CD8-positive, alpha-beta memory T cell (primary cell): ENCODE results near the gene SSH2. TPM values are rescaled to one million over a fixed set of nuclear protein-coding genes. Genes with fewer than 3 reads are reported as not detected.
"Not testable (repeated sequence)": the region's sequence is repeated elsewhere in the genome, so short reads cannot be mapped to it uniquely, and the experiment has no call there.

Source experiments
- CTCF ChIA-PET: fragments of 350-600 bp; sonication (Branson Sonifier 250); formaldehyde crosslinking; loops from one replicate; lab custom pipeline; 2021; ENCODE audit warnings: antibody characterized with exemption; lab: Charles Lee
- POLR2A ChIA-PET: fragments of 350-600 bp; sonication (Branson Sonifier 250); formaldehyde crosslinking; loops from one replicate; lab custom pipeline; 2021; ENCODE audit warnings: antibody characterized with exemption; lab: Charles Lee
- DNase-seq, 5 donors: peaks; one replicate each; pipeline versions ENCODE4 v3.0.0 to v3.0.0-alpha.2; 2020 to 2022; ENCODE audit warnings: mixed read lengths in 1 of 5
- H3K27ac ChIP-seq: one replicate; pipeline ENCODE4 v1.7.0; 2013; ENCODE audit warnings: low read depth, mild to moderate bottlenecking, low read length, moderate library complexity
- H3K27me3 ChIP-seq: 2 replicates; pipeline ENCODE4 v1.7.0; 2013; ENCODE audit warnings: low read length, mild to moderate bottlenecking; ENCODE audit not compliant: insufficient read depth, poor library complexity, severe bottlenecking
- H3K36me3 ChIP-seq: 2 replicates; pipeline ENCODE4 v1.7.0; 2013; ENCODE audit warnings: mild to moderate bottlenecking, low read length, moderate library complexity; ENCODE audit not compliant: insufficient read depth
- H3K4me1 ChIP-seq: 2 replicates; pipeline ENCODE4 v1.7.0; 2013; ENCODE audit warnings: mild to moderate bottlenecking, low read length, moderate library complexity; ENCODE audit not compliant: insufficient read depth
- H3K4me3 ChIP-seq: 2 replicates; pipeline ENCODE4 v1.7.0; 2013; ENCODE audit warnings: mild to moderate bottlenecking, low read length
- H3K9me3 ChIP-seq: 2 replicates; pipeline ENCODE4 v1.7.0; 2013; ENCODE audit warnings: mild to moderate bottlenecking, low read length
- H3K27ac Mint-ChIP-seq, 8 donors: one replicate each; pipeline ENCODE4 v1.8.0; 2020 to 2021; ENCODE audit warnings: mixed read lengths in 8 of 8, mild to moderate bottlenecking in 6 of 8, inconsistent platforms in 3 of 8, moderate library complexity in 3 of 8
- H3K27me3 Mint-ChIP-seq, 2 donors: one replicate each; pipeline ENCODE4 v1.8.0; 2020 to 2021; ENCODE audit warnings: mixed read lengths in 2 of 2, mild to moderate bottlenecking in 1 of 2, moderate library complexity in 1 of 2
- H3K36me3 Mint-ChIP-seq, 3 donors: one replicate each; pipeline ENCODE4 v1.8.0; 2020 to 2021; ENCODE audit warnings: mixed read lengths in 3 of 3, inconsistent platforms in 1 of 3, mild to moderate bottlenecking in 1 of 3
- H3K4me1 Mint-ChIP-seq, 3 donors: one replicate each; pipeline ENCODE4 v1.8.0; 2020 to 2021; ENCODE audit warnings: mixed read lengths in 3 of 3, inconsistent platforms in 1 of 3, mild to moderate bottlenecking in 1 of 3
- H3K4me3 Mint-ChIP-seq, 7 donors: one replicate each; pipeline ENCODE4 v1.8.0; 2020 to 2021; ENCODE audit warnings: mixed read lengths in 7 of 7, mild to moderate bottlenecking in 6 of 7, moderate library complexity in 4 of 7, inconsistent platforms in 2 of 7
- H3K9me3 Mint-ChIP-seq, 5 donors: one replicate each; pipeline ENCODE4 v1.8.0; 2020 to 2022; ENCODE audit warnings: mixed read lengths in 5 of 5, mild to moderate bottlenecking in 3 of 5, moderate library complexity in 2 of 5, inconsistent platforms in 1 of 5
- polyA plus RNA-seq: library from polyadenylated mRNA; unstranded; fragments of 300-500 nt; fragmentation: Illumina TruSeq; gene quantifications from one replicate; pipeline ENCODE4 v1.2.3, GENCODE V29; 2021
- total RNA-seq, 2 experiments: library from RNA; stranded (reverse); gene quantifications; one replicate each; pipeline ENCODE4 v1.2.3, GENCODE V29; 2021

The SSH2 gene
- total and polyA plus RNA-seq, 3 experiments from 2014 or later: 28.1 to 35.9 (median 32.1) TPM

DNA sequence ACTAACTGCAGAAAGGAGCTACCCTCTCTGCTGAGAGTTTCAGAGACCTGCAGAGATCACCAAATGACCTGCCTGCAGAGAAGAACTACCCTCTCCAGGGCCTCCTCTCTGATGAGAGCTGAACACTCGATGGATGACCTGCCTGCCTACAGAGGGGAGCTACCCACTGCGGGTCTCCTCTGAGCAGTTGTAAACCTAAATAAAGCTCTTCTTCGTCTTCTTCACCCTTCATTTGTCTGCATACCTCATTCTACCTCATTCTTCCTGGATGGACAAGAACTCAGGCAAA, 24.2 kb downstream of the SSH2 start:
- Histone ChIP-seq H3K27me3 (no peaks in the 10 kb centered on the region), H3K27ac (no peak overlapping the region), H3K9me3 (no peaks in the 10 kb centered on the region), H3K36me3 (no peaks in the 10 kb centered on the region), H3K4me3 (no peak overlapping the region), H3K4me1 (peaks cover 18% of the 10 kb centered on the region)
- ChIA-PET POLR2A (no interaction called here), CTCF (no interaction called here)
- Mint-ChIP-seq H3K4me3 (no peak overlapping the region), H3K27me3 (no peaks in the 10 kb centered on the region), H3K9me3 (peaks cover 0 to 2% (median 0%) of the 10 kb centered on the region in 5 donors), H3K36me3 (peaks cover 1 to 8% (median 6%) of the 10 kb centered on the region in 3 donors), H3K4me1 (peaks cover 34 to 59% (median 48%) of the 10 kb centered on the region in 3 donors), H3K27ac (peak overlapping the region in 2 of 8 donors; percentile 22 to 43)
- no peak for DNase-seq

- CTCF ChIA-PET: no interaction called here
- H3K4me1 Mint-ChIP-seq: peaks cover 34 to 59% (median 48%) of the 10 kb centered on the region in 3 donors
- no peak for DNase-seq
- no peaks in the 10 kb centered on the region for H3K9me3 ChIP-seq
- peaks cover 0 to 2% (median 0%) of the 10 kb centered on the region in 5 donors for H3K9me3 Mint-ChIP-seq
- no peaks in the 10 kb centered on the region for H3K27me3 Mint-ChIP-seq
- peak overlapping the region in 1 of 8 donors; percentile 43 for H3K27ac Mint-ChIP-seq
- no peaks in the 10 kb centered on the region for H3K36me3 ChIP-seq
- H3K4me3 ChIP-seq: no peak overlapping the region
- no peak overlapping the region for H3K27ac ChIP-seq
- H3K27me3 ChIP-seq: no peaks in the 10 kb centered on the region
- H3K4me3 Mint-ChIP-seq: no peak overlapping the region
- POLR2A ChIA-PET: no interaction called here
- H3K36me3 Mint-ChIP-seq: peaks cover 1 to 8% (median 6%) of the 10 kb centered on the region in 3 donors
- H3K4me1 ChIP-seq: peaks cover 18% of the 10 kb centered on the region
Observed at GRCh38 chr17:29905086-29905878, 24.7 kb downstream of the SSH2 start.

- no peak for DNase-seq
- POLR2A ChIA-PET: no interaction called here
- H3K9me3 Mint-ChIP-seq: peaks cover 0 to 2% (median 0%) of the 10 kb centered on the region in 5 donors
Observed at GRCh38 chr17:29903471-29903870, 26.6 kb downstream of the SSH2 start.

GRCh38 chr17:29897136-29897535, 32.9 kb downstream of the SSH2 start:
- H3K27me3 ChIP-seq, H3K4me3 Mint-ChIP-seq, H3K9me3 ChIP-seq, H3K36me3 ChIP-seq, H3K27ac Mint-ChIP-seq, H3K4me1 ChIP-seq, POLR2A ChIA-PET, H3K27ac ChIP-seq, H3K9me3 Mint-ChIP-seq, H3K36me3 Mint-ChIP-seq, H3K4me3 ChIP-seq, H3K27me3 Mint-ChIP-seq, DNase-seq: not testable (repeated sequence)
- CTCF ChIA-PET: interaction anchor here (1.0 kb wide), 1 partner anchor 35 kb away, joined by 3 read pairs; no protein-coding TSS in a partner anchor
- H3K4me1 Mint-ChIP-seq: peaks cover 19 to 42% (median 28%) of the 10 kb centered on the region in 3 donors

More at GRCh38 chr17:29903471-29903870, 26.6 kb downstream of the SSH2 start:
- Mint-ChIP-seq H3K27me3 (no peaks in the 10 kb centered on the region), H3K4me3 (peak overlapping the region in 1 of 7 donors; percentile 37), H3K27ac (no peak overlapping the region), H3K36me3 (peaks cover 1 to 8% (median 5%) of the 10 kb centered on the region in 3 donors), H3K4me1 (peaks cover 31 to 50% (median 48%) of the 10 kb centered on the region in 3 donors)
- Histone ChIP-seq H3K4me1 (peaks cover 18% of the 10 kb centered on the region), H3K27ac (no peak overlapping the region), H3K4me3 (no peak overlapping the region), H3K36me3 (no peaks in the 10 kb centered on the region), H3K9me3 (no peaks in the 10 kb centered on the region), H3K27me3 (no peaks in the 10 kb centered on the region)
- CTCF ChIA-PET: no interaction called here

DNA sequence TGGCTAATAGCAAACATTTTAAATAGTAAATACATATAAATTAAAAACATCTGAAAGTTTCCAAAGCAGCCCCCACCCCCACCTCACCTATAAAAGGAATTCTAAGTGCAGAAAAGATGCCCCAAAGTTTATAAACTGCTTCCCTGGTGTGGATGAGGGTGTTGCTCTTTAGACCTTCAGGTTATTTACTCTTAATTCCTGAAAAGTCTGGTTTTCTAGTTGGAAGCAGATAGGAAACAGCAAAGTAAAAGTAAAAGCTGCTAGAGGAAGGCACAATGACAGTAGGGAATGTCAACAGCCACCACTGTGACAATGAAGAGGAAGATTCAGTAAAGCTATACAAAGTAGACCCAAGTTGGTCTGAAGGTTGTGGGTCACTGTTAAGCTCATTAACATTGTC, 37.8 kb downstream of the SSH2 start:
- Histone ChIP-seq H3K4me3 (no peak overlapping the region), H3K4me1 (no peaks in the 10 kb centered on the region), H3K27me3 (no peaks in the 10 kb centered on the region), H3K27ac (no peak overlapping the region), H3K36me3 (no peaks in the 10 kb centered on the region), H3K9me3 (no peaks in the 10 kb centered on the region)
- H3K36me3 Mint-ChIP-seq: peaks cover 1 to 10% (median 10%) of the 10 kb centered on the region in 3 donors
- H3K9me3 Mint-ChIP-seq: peaks cover 0 to 3% (median 0%) of the 10 kb centered on the region in 5 donors
- no peaks in the 10 kb centered on the region for H3K27me3 Mint-ChIP-seq
- H3K27ac Mint-ChIP-seq: peak overlapping the region in 3 of 8 donors; percentile 35 to 89 (median 49)
- DNase-seq: no peak
- H3K4me3 Mint-ChIP-seq: peak overlapping the region in 1 of 7 donors; percentile 25
- CTCF ChIA-PET: interaction anchor here (1.0 kb wide), 1 partner anchor 17 kb away, joined by 4 read pairs; no protein-coding TSS in a partner anchor
- peaks cover 17 to 45% (median 37%) of the 10 kb centered on the region in 3 donors for H3K4me1 Mint-ChIP-seq
- POLR2A ChIA-PET: no interaction called here

DNA sequence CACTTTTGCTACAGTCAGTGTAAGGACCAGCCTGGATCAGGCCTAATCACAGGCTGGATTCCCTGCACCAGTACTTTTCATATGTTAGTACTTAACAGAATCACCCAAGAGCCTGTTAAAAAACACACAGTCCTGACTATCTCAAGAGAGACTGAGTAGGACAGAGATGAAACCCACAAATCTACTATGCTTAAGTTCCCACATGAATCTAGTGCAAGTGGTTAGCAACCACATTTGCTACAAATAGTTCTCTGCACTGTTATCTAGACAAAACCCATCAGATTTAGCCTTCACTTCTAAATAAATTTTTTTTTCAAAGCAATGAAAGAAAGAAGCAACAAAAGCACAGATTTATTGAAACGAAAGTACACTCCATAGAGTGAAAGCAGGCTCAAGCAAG, 38.9 kb downstream of the SSH2 start:
- no peaks in the 10 kb centered on the region for H3K27me3 Mint-ChIP-seq
- H3K27ac Mint-ChIP-seq: peak overlapping the region in 3 of 8 donors; percentile 7 to 69 (median 32)
- peaks cover 17 to 37% (median 37%) of the 10 kb centered on the region in 3 donors for H3K4me1 Mint-ChIP-seq
- peaks cover 2 to 11% (median 10%) of the 10 kb centered on the region in 3 donors for H3K36me3 Mint-ChIP-seq
- CTCF ChIA-PET: no interaction called here
- Histone ChIP-seq H3K36me3 (no peaks in the 10 kb centered on the region), H3K4me3 (no peak overlapping the region), H3K9me3 (no peaks in the 10 kb centered on the region), H3K4me1 (no peaks in the 10 kb centered on the region), H3K27me3 (no peaks in the 10 kb centered on the region), H3K27ac (no peak overlapping the region)
- H3K9me3 Mint-ChIP-seq: peaks cover 0 to 3% (median 0%) of the 10 kb centered on the region in 5 donors
- POLR2A ChIA-PET: no interaction called here
- peak in 1 of 5 donors; percentile 0 for DNase-seq
- no peak overlapping the region for H3K4me3 Mint-ChIP-seq

GRCh38 chr17:29885031-29885640, 44.9 kb downstream of the SSH2 start:
- no peak overlapping the region for H3K27ac ChIP-seq
- Mint-ChIP-seq H3K9me3 (no peaks in the 10 kb centered on the region), H3K4me1 (peaks cover 15 to 41% (median 22%) of the 10 kb centered on the region in 3 donors), H3K27ac (no peak overlapping the region), H3K4me3 (no peak overlapping the region), H3K27me3 (no peaks in the 10 kb centered on the region), H3K36me3 (peaks cover 1 to 7% (median 6%) of the 10 kb centered on the region in 3 donors)
- no peaks in the 10 kb centered on the region for H3K27me3 ChIP-seq
- ChIA-PET POLR2A (no interaction called here), CTCF (interaction anchor here (0.8 kb wide), 1 partner anchor 46 kb away, joined by 4 read pairs; no protein-coding TSS in a partner anchor)
- H3K36me3 ChIP-seq: no peaks in the 10 kb centered on the region
- H3K4me1 ChIP-seq: peaks cover 10% of the 10 kb centered on the region
- no peaks in the 10 kb centered on the region for H3K9me3 ChIP-seq
- no peak overlapping the region for H3K4me3 ChIP-seq
- DNase-seq: no peak

DNA sequence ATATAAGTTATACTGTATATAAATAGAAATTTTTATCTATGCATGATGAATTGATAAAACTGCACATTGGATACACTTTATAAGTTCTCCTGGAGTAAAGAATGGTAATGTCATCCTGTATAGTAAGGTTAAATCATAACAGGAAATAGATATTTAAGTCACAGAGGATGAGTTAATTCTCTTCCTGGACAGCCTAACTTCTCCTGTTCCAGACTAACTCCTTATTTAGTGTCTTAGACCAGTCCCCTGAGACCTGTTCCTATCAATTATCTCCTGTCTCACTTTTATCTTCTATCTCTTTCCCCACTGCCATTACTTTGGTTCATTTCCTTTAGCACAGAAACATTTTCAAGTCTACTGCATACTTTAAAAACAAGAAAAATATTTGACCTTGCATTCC, 46.5 kb downstream of the SSH2 start:
- Histone ChIP-seq H3K27ac (no peak overlapping the region), H3K9me3 (no peaks in the 10 kb centered on the region), H3K36me3 (no peaks in the 10 kb centered on the region), H3K4me3 (no peak overlapping the region), H3K27me3 (no peaks in the 10 kb centered on the region), H3K4me1 (peaks cover 10% of the 10 kb centered on the region)
- Mint-ChIP-seq H3K4me1 (peaks cover 13 to 40% (median 24%) of the 10 kb centered on the region in 3 donors), H3K4me3 (no peak overlapping the region), H3K27me3 (no peaks in the 10 kb centered on the region), H3K9me3 (no peaks in the 10 kb centered on the region), H3K27ac (peak overlapping the region in 5 of 8 donors; percentile 0 to 75 (median 38)), H3K36me3 (peaks cover 0 to 7% (median 5%) of the 10 kb centered on the region in 3 donors)
- POLR2A ChIA-PET: no interaction called here
- DNase-seq: no peak
- CTCF ChIA-PET: no interaction called here
